Neural cell (in vitro differentiated cells): ENCODE data around the gene PLA2G2D.

Experiments used
- EP300 ChIP-seq: fragments of 450-650 bp; conservative IDR thresholded peaks from 2 replicates; pipeline ENCODE4 v1.6.1; 2014; ENCODE audit warnings: antibody characterized with exemption, mild to moderate bottlenecking, moderate library complexity; ENCODE audit not compliant: poor library complexity, severe bottlenecking
- POLR2AphosphoS5 ChIP-seq: IDR thresholded peaks from 2 replicates; pipeline ENCODE4 v1.6.1; 2012
- RAD21 ChIP-seq: fragments of 450-650 bp; conservative IDR thresholded peaks from 2 replicates; pipeline ENCODE4 v1.6.1; 2014; ENCODE audit warnings: antibody characterized with exemption, mild to moderate bottlenecking, moderate library complexity
- TF ChIP-seq, protein P1 (sequence below): fragments of 450-650 bp; IDR thresholded peaks from 2 replicates; pipeline ENCODE4 v1.5.1; 2014; ENCODE audit warnings: antibody characterized with exemption, mild to moderate bottlenecking, moderate library complexity; ENCODE audit not compliant: poor library complexity, severe bottlenecking

DNA sequence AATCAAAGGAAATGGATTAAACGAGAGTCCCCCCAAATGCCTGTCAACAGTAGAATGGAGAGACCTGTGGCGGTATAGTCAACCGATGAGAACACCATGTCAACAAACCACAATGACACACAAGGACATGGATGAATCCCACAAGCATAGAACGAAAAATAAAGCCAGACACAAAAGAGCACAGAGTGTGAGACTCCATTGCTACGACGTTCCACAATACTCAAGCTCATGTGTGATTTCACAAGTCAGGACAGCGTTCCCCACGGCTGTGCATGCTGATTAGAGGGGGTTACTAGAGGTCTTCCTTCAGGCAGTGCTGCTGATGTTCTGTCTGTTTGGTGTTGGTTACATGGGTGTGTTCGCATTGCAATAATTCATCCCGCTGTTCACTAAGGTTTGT, 5.8 kb upstream of the PLA2G2D start:
- TF ChIP-seq, protein P1, sequence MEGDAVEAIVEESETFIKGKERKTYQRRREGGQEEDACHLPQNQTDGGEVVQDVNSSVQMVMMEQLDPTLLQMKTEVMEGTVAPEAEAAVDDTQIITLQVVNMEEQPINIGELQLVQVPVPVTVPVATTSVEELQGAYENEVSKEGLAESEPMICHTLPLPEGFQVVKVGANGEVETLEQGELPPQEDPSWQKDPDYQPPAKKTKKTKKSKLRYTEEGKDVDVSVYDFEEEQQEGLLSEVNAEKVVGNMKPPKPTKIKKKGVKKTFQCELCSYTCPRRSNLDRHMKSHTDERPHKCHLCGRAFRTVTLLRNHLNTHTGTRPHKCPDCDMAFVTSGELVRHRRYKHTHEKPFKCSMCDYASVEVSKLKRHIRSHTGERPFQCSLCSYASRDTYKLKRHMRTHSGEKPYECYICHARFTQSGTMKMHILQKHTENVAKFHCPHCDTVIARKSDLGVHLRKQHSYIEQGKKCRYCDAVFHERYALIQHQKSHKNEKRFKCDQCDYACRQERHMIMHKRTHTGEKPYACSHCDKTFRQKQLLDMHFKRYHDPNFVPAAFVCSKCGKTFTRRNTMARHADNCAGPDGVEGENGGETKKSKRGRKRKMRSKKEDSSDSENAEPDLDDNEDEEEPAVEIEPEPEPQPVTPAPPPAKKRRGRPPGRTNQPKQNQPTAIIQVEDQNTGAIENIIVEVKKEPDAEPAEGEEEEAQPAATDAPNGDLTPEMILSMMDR, result no peak
- TF ChIP-seq POLR2AphosphoS5 (no peak), EP300 (no peak), RAD21 (no peak)
